Activated naive CD8-positive, alpha-beta T cell (primary cell): ENCODE results near the gene IQCE.
"Not testable (repeated sequence)": the region's sequence is repeated elsewhere in the genome, so short reads cannot be mapped to it uniquely, and the experiment has no call there.

ENCODE experiments used
- H3K27ac Mint-ChIP-seq: one replicate; pipeline ENCODE4 v1.8.0; 2021; ENCODE audit warnings: mixed read lengths
- H3K27me3 Mint-ChIP-seq: one replicate; pipeline ENCODE4 v1.8.0; 2021; ENCODE audit warnings: mixed read lengths
- H3K36me3 Mint-ChIP-seq: one replicate; pipeline ENCODE4 v1.8.0; 2021; ENCODE audit warnings: mixed read lengths
- H3K4me1 Mint-ChIP-seq: one replicate; pipeline ENCODE4 v1.8.0; 2021; ENCODE audit warnings: low read depth, mixed read lengths
- H3K4me3 Mint-ChIP-seq: one replicate; pipeline ENCODE4 v1.8.0; 2021; ENCODE audit warnings: mild to moderate bottlenecking, mixed read lengths
- H3K9me3 Mint-ChIP-seq: one replicate; pipeline ENCODE4 v1.8.0; 2021; ENCODE audit warnings: low read depth, mixed read lengths

The IQCE gene

DNA sequence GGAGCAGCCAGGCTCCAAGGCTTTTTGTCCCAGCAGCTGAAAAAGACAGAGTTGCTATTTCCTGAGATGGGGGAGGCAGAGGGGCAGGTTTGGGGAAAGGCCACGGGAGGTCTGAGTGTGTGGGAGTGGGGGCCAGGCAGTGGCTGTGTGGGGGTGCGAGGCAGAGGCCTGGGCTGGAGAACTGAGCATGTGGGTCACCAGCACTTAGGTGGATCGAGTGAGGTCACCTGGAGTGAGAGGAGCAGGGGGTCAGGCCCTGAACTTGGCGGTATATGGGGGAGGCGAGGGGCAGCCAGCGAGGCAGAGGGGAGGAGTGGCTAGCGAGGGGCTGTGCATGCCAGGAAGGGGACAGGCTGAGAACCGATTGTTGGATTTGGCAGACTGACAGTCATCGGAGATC lies 28.4 kb downstream of the IQCE start:
- Mint-ChIP-seq H3K9me3 (no peaks in the 10 kb centered on the region), H3K4me1 (no peaks in the 10 kb centered on the region), H3K4me3 (no peak overlapping the region), H3K27ac (no peak overlapping the region), H3K27me3 (no peaks in the 10 kb centered on the region), H3K36me3 (peaks cover 4% of the 10 kb centered on the region)

DNA sequence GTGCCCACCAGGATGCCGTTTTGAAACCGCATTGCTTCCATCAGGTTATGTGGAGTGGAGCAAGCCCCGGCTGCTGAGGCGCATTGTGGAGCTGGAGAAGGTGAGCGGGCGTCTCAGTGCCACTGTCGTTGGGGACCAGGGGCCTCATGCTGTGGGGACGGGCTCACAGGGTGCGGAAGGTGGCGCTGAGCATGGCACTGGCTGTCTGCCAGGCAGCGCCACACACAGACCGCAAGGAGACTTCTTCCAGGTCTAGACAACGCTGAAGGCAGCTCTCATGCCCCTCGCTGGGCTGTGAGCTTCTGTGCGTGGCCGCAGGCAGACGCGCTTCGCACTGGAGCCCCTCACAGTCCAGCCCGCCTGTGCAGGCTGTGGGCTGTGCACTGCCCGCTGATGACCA lies 29.0 kb downstream of the IQCE start:
- Mint-ChIP-seq H3K36me3 (peaks cover 8% of the 10 kb centered on the region), H3K27me3 (no peaks in the 10 kb centered on the region), H3K4me1 (no peaks in the 10 kb centered on the region)

DNA sequence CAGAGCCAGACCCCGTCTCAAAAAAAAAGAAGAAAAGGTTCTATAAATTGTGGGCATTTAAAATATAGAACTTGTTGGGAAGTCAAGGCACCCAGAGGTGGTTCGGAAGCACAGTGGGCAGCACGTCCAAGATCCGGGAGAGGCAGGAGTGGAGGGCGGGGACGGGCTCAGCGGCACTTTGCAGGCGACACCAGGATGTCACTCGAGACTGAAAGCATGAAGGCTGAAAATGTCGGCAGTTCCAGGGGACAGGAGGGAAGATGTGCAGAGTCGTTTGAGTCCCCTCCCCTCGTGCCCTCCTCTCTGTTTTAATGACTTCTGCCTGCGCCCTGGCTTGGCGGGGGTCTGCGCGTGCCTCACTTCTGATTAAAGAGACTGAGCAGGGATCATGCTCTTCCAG lies 30.6 kb downstream of the IQCE start:
- no peak overlapping the region for H3K4me3 Mint-ChIP-seq
- H3K4me1 Mint-ChIP-seq, result no peaks in the 10 kb centered on the region
- H3K9me3 Mint-ChIP-seq, result no peaks in the 10 kb centered on the region
- peaks cover 8% of the 10 kb centered on the region for H3K36me3 Mint-ChIP-seq
- no peaks in the 10 kb centered on the region for H3K27me3 Mint-ChIP-seq
- H3K27ac Mint-ChIP-seq, result no peak overlapping the region

More for the DNA sequence above, 29.0 kb downstream of the IQCE start:
- Mint-ChIP-seq H3K9me3 (no peaks in the 10 kb centered on the region), H3K4me3 (no peak overlapping the region), H3K27ac (no peak overlapping the region)

DNA sequence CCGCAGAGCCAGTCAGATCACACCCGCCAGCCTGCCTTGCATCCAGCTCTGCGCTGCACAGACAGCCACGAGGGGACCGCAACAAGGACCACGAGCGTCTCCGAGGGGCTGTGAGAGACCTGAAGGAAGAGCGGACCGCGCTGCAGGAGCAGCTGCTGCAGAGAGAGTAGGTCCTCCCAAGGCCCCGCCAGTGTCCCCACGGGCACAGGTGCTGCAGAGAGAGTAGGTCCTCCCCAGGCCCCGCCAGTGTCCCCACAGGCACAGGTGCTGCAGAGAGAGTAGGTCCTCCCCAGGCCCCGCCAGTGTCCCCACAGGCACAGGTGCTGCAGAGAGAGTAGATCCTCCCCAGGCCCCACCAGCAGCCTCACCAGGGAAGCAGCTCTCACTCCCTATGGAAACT lies 31.2 kb downstream of the IQCE start:
- H3K36me3 Mint-ChIP-seq, H3K27me3 Mint-ChIP-seq, H3K4me1 Mint-ChIP-seq, H3K4me3 Mint-ChIP-seq, H3K9me3 Mint-ChIP-seq, H3K27ac Mint-ChIP-seq: not testable (repeated sequence)

DNA sequence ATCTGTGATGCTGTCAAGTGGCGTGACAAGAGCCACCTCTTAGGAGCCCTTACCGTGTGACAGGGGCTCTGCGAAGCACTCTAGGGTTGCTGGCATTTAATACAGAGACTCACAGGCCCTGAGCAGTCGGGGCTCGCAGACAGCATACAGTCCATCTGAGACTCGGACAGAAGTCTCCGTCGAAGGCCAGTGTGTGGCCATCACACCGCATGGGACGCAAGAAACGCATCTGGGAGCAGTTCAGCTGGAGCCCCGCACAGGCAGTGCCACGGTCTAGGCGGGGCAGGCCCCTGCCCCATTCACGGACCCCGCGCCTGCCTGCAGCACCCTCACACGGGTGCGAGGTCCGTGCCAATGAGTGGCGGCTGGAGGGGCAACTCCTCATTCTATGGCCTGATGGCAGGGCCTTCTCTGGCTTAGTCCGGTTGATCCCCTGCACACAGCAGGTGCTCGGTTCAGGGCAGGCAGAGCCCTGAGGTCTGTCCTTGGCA lies 33.6 kb downstream of the IQCE start:
- Mint-ChIP-seq H3K36me3 (peaks cover 11% of the 10 kb centered on the region), H3K9me3 (no peaks in the 10 kb centered on the region), H3K27me3 (no peaks in the 10 kb centered on the region), H3K4me3 (no peak overlapping the region), H3K4me1 (no peaks in the 10 kb centered on the region), H3K27ac (no peak overlapping the region)

DNA sequence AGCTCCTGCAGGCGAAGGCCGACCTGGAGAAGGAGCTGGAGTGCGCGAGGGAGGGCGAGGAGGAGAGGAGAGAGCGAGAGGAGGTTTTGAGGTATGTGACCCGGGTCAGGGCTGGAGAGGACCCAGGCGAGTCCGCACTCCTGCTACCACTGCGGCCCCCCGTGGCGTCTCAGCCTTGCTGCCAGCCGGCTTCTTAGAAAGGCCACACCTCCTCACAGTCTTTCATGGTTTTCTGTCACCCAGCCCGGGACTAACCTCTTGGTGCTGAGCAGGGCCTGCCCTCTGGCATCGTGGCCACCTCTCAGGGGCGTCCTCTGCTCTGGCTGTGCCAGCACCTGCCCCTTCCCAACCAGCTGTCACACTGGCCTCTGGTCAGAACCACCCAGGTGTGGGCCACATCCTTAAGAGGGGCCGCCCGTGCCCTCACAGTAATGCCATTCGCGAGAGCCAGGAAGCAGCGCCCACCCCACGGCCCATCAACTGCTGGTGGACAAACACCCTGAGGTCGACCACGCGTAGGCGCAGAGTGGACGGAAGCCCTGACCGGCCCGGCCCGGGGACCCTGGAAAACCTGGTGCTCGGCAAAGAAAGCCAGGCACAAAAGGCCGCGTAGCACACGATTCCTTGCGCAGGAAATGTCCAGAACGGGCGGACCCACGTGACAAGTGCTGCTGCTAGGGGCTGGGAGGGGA lies 34.4 kb downstream of the IQCE start:
- Mint-ChIP-seq H3K4me1 (no peaks in the 10 kb centered on the region), H3K9me3 (no peaks in the 10 kb centered on the region), H3K27me3 (no peaks in the 10 kb centered on the region), H3K4me3 (no peak overlapping the region), H3K36me3 (peaks cover 11% of the 10 kb centered on the region), H3K27ac (no peak overlapping the region)

DNA sequence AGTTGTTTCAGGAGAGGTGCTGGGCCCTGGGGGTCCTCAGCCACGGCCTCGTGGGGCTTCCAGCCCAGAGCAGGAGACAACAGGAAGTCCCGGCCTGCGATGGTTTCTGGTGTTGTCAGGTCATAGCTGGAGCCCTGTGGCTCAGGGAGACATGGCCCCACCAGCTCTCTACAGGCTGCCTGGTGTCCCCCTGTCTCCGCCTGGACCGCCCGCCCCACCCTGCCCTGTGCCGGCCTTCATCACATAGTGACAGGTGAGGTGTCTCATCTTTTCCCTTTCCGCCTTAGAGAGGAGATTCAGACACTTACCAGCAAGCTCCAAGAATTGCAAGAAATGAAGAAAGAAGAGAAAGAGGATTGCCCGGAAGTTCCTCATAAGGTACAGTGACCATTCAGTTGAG lies 35.8 kb downstream of the IQCE start:
- Mint-ChIP-seq H3K27me3 (no peaks in the 10 kb centered on the region), H3K27ac (no peak overlapping the region), H3K4me3 (no peak overlapping the region)

DNA sequence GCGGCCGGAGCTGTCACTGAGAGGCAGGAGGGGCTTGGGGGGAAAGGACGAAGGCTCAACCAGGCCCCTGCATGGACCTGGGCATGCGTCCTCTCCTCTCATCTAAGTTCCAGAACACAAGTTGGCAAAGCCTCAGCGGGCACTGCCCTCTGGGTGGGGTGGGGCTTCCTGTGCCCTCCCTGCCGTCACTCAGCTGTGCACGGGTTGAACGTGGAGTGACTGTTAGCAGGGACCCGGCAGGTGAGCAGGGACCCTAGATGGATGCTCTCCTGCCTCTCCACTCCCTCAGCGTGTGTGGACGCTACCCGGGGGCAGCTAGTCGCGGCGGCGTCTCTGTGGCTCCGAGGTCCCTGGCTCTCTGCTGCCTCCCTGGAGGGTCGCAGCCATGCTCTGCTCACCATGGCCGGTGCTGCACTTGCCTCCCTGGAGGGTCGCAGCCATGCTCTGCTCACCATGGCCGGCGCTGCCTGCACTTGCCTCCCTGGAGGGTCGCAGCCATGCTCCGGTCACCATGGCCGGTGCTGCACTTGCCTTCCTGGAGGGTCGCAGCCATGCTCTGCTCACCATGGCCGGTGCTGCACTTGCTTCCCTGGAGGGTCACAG lies 36.6 kb downstream of the IQCE start:
- H3K9me3 Mint-ChIP-seq, result no peaks in the 10 kb centered on the region
- H3K4me3 Mint-ChIP-seq, result no peak overlapping the region
- H3K36me3 Mint-ChIP-seq, result peaks cover 11% of the 10 kb centered on the region
- no peaks in the 10 kb centered on the region for H3K27me3 Mint-ChIP-seq
- H3K27ac Mint-ChIP-seq, result no peak overlapping the region
- H3K4me1 Mint-ChIP-seq, result no peaks in the 10 kb centered on the region

More for the DNA sequence above, 35.8 kb downstream of the IQCE start:
- no peaks in the 10 kb centered on the region for H3K9me3 Mint-ChIP-seq
- no peaks in the 10 kb centered on the region for H3K4me1 Mint-ChIP-seq
- H3K36me3 Mint-ChIP-seq, result peaks cover 11% of the 10 kb centered on the region

DNA sequence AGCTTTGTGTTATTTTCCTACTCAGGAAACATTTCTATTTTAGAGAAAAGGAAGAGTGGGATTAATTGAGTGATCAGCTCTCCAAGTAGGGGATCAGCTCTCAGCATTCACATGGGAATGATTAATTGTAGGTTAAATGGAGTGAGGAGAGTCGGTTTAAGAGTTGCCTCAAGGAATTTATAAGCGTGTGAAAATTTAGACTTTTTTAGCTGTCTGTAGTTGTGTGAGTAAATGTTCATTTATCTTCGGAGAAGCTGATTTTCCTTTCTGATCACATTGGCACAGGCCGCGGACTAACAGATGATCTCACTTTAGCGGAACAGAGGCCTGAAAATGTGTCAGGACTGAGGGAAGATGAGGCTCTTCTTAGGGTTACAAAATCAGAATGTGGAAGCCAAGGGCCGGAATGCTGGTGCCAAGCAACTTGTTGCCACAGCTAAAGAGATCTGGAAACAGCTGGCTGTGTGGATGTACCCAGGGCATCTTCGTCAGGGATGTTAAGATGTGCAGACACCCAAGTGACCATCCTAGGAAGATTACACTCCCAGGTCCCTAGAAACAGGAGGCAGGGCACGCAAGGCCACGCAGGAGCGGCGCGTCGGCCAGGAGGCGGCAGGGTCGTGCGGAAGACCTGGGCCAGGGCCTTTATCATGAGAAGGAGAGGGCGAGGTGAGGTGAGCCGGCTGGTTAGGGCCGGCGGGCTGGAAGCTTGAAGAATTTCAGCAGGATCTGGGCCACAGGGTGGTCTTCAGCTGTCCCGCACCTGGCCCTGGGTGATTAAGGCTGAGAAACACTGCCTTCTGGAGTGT lies 37.9 kb downstream of the IQCE start:
- Mint-ChIP-seq H3K27me3 (no peaks in the 10 kb centered on the region), H3K9me3 (no peaks in the 10 kb centered on the region), H3K36me3 (peaks cover 10% of the 10 kb centered on the region), H3K4me3 (no peak overlapping the region), H3K27ac (no peak overlapping the region), H3K4me1 (no peaks in the 10 kb centered on the region)

DNA sequence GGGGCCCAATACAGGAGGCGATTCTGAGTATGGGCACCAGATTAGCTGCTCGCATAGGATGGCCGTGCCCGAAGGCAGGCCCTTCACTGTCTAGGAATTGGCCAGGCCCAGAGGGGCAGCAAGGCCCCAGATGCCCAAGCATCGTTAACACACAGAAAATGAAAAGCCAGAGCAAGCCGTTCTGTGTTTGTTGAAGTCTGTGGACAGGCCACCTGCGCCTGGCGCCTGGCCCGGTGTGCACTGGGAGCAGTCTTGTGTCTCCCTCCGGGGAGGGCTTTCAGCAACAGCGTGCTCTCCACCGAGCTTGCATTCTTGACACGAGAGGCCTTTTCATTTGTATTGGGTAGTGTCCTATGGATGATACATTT lies 38.5 kb downstream of the IQCE start:
- no peak overlapping the region for H3K27ac Mint-ChIP-seq
- H3K4me3 Mint-ChIP-seq, result no peak overlapping the region
- no peaks in the 10 kb centered on the region for H3K27me3 Mint-ChIP-seq
- no peaks in the 10 kb centered on the region for H3K4me1 Mint-ChIP-seq
- H3K36me3 Mint-ChIP-seq, result peaks cover 8% of the 10 kb centered on the region
- H3K9me3 Mint-ChIP-seq, result no peaks in the 10 kb centered on the region

DNA sequence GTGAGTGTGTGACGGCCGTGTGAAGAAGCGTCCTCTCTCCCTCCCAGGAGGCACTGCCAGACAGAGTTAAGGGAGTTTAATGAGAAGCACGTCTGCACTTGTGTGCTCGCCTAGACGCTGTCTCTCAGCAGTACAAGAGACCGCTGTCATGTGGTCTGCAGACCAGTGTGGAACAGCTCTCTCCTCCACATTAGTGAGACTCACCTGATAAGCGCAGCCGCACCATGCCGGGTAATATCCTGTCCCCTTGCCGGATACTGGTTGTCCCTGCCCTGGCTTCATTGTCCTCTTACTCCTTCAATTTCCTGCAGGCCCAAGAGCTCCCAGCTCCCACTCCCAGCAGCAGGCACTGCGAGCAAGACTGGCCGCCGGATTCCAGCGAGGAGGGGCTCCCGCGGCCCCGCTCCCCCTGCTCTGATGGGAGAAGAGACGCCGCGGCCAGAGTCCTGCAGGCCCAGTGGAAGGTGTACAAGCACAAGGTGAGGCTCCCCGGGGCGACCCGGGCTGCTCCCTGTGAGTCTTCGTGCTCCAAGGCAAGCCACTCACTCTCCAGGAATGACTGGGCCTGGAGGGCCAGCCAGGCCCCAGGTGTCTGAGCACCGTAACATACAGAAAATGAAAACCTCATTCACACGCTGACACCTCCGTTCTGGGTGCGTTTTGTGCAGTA lies 39.5 kb downstream of the IQCE start:
- no peaks in the 10 kb centered on the region for H3K27me3 Mint-ChIP-seq
- H3K4me3 Mint-ChIP-seq, result no peak overlapping the region
- peaks cover 5% of the 10 kb centered on the region for H3K36me3 Mint-ChIP-seq
- H3K4me1 Mint-ChIP-seq, result no peaks in the 10 kb centered on the region
- H3K27ac Mint-ChIP-seq, result no peak overlapping the region
- H3K9me3 Mint-ChIP-seq, result no peaks in the 10 kb centered on the region

DNA sequence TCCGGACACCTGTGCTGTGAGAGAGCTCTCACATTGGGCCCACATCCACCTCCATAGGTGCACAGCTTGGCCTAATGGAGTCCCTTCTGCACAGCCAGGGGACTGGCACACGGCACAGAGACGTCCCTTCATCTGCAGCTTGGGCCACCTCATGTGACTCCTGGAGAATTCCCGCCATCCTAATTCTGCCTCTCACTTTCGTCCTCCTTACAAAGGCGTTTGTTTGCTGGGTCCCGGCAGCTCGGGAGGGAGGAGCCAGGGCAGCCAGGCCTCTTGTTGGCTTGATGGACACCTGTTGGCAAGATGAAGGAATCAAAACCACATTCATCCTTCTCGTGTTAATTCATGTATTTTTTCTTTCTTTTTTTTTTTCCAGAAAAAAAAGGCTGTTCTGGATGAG lies 42.3 kb downstream of the IQCE start:
- H3K4me3 Mint-ChIP-seq, result no peak overlapping the region
- no peaks in the 10 kb centered on the region for H3K9me3 Mint-ChIP-seq
- H3K4me1 Mint-ChIP-seq, result no peaks in the 10 kb centered on the region
- peaks cover 5% of the 10 kb centered on the region for H3K36me3 Mint-ChIP-seq
- no peak overlapping the region for H3K27ac Mint-ChIP-seq
- H3K27me3 Mint-ChIP-seq, result no peaks in the 10 kb centered on the region

DNA sequence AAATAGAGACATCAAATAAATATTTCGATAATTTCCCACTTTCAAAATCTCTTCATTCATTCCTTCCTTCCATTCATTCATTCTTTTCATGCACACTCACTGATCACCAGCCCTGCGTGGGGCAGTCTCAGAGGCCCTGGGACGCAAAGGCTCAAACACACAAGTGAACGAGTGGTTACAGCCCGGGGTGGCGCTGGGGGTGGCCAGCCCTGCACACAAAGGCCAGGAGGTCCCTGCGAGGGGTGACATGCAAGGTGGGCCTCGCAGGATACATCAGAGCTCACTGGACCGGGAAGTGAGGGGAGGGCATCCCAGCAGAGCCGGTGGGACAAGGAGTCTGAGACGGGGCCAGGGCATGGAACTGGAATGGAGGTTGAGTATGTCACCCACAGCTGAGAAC lies 43.1 kb downstream of the IQCE start:
- no peak overlapping the region for H3K27ac Mint-ChIP-seq
- no peaks in the 10 kb centered on the region for H3K27me3 Mint-ChIP-seq
- H3K36me3 Mint-ChIP-seq, result peaks cover 2% of the 10 kb centered on the region
- no peaks in the 10 kb centered on the region for H3K4me1 Mint-ChIP-seq
- H3K9me3 Mint-ChIP-seq, result no peaks in the 10 kb centered on the region
- no peak overlapping the region for H3K4me3 Mint-ChIP-seq

DNA sequence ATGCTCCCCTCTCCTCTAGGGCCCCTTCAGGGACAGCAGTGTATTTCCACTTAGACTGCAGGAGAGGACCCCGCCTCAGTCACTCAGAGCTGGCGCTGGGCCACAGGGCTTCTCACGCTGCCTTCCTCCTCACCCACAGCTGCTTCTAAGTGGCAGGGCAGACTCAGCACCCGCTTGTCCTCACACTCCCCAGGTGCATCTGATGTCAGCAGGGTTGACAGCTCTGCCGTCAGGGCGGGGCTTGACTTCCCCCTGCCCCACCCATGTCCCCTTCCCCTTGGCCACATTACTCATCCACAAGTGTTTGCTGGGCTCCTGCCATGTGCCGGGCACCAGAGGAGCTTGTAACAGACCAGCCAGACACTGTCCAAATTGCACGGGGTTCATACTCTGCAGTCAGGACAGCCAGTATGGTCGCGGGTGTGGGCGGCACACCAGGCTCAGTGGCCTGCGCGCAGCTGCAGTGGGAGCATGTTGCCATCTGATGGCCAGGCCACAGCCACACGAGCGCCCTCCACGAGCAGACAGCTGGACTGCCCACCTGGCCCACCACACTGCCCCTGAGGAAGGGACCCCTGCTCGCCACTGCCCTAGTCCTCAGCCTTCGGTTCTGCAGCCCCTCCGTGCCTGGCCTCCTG lies 43.7 kb downstream of the IQCE start:
- Mint-ChIP-seq H3K4me1 (no peaks in the 10 kb centered on the region), H3K9me3 (no peaks in the 10 kb centered on the region), H3K36me3 (peaks cover 2% of the 10 kb centered on the region), H3K4me3 (no peak overlapping the region), H3K27me3 (no peaks in the 10 kb centered on the region), H3K27ac (no peak overlapping the region)
